K562 (cell line): ENCODE data around the gene C17orf113. TPM values are rescaled to one million over a fixed set of nuclear protein-coding genes. Genes with fewer than 3 reads are reported as not detected.

Experiments
- ATAC-seq: fragments of 200-7000 bp; cut with Tn5 transposase; 3 replicates; pipeline ENCODE4 v1.9.1; 2020; ENCODE audit warnings: moderate library complexity
- BruUV-seq: library from RNA; stranded (reverse); fragments of 400-500 nt; replicated peaks from 2 replicates; lab custom pipeline; 2021; lab: Mats Ljungman, UMichigan
- CTCF ChIA-PET: fragments of 300-600 bp; formaldehyde crosslinking; extraction: SDS; loops from one replicate; lab custom pipeline; 2021; ENCODE audit warnings: low intra/inter-chr PET ratio; lab: Yijun Ruan, JAX
- POLR2A ChIA-PET: fragments of 300-600, 350-650 bp; sonication (Branson Sonifier 250); formaldehyde crosslinking; extraction: SDS; loops from one replicate; lab custom pipeline; 2021; ENCODE audit warnings: antibody characterized with exemption, inconsistent platforms; lab: Yijun Ruan, JAX
- DNase-seq, 4 experiments: peaks; one replicate each; pipeline versions ENCODE4 v3.0.0 to v3.0.0-alpha.2; 2011 to 2018; ENCODE audit warnings: low spot score in 3 of 4, mixed read lengths in 3 of 4; ENCODE audit errors: extremely low read depth in 1 of 4
- FAIRE-seq: peaks from 2 replicates; lab custom pipeline; 2011; peaks lifted over from hg19 to GRCh38; lab: Jason Lieb, UNC
- H2AFZ ChIP-seq: 2 replicates; pipeline ENCODE4 v1.6.0; 2011; ENCODE audit warnings: low read depth, low read length, control low read depth, inconsistent platforms
- H3K27ac ChIP-seq: fragments of 200-600 bp; 3 replicates; pipeline ENCODE4 v1.8.0; 2011; ENCODE audit warnings: low read depth, mild to moderate bottlenecking, control low read depth, inconsistent platforms, low read length, moderate library complexity, mixed read lengths; ENCODE audit errors: extremely low read depth
- H3K27me3 ChIP-seq, 2 experiments: fragments of 300-600 bp in 1 of 2; 2 replicates in 1 of 2; 3 replicates in 1 of 2; pipeline versions ENCODE4 v1.6.0 to v1.8.0; 2011; ENCODE audit warnings: inconsistent platforms in 2 of 2, low read length in 2 of 2, mild to moderate bottlenecking in 1 of 2, mixed read lengths in 1 of 2, moderate library complexity in 1 of 2; ENCODE audit not compliant: control insufficient read depth in 2 of 2, insufficient read depth in 2 of 2
- H3K36me3 ChIP-seq: fragments of 300-600 bp; 3 replicates; pipeline ENCODE4 v1.8.0; 2011; ENCODE audit warnings: mild to moderate bottlenecking, low read length, inconsistent platforms; ENCODE audit not compliant: control insufficient read depth, insufficient read depth
- H3K4me1 ChIP-seq, 2 experiments: fragments of 200-600 bp in 1 of 2; replicated peaks in 1 of 2; 2 replicates in 1 of 2; 3 replicates in 1 of 2; pipeline versions ENCODE4 v1.5.1 to v1.8.0; 2011; ENCODE audit warnings: inconsistent platforms in 2 of 2, low read length in 2 of 2, mild to moderate bottlenecking in 1 of 2, mixed read lengths in 1 of 2, moderate library complexity in 1 of 2; ENCODE audit not compliant: control insufficient read depth in 2 of 2, insufficient read depth in 2 of 2
- H3K4me2 ChIP-seq: 2 replicates; pipeline ENCODE4 v1.6.1; 2011; ENCODE audit warnings: low read length, control low read depth, inconsistent platforms, mixed read lengths; ENCODE audit not compliant: insufficient read depth
- H3K4me3 ChIP-seq: fragments of 200-600 bp; sonication (generic), shearing (Covaris generic); 2 replicates; pipeline ENCODE4 v1.5.1; 2016; ENCODE audit warnings: control low read depth, inconsistent platforms
- H3K79me2 ChIP-seq: fragments of 200-600 bp; 3 replicates; pipeline ENCODE4 v1.8.0; 2011; ENCODE audit warnings: low read length, inconsistent platforms; ENCODE audit not compliant: control insufficient read depth, insufficient read depth
- H3K9ac ChIP-seq, 2 experiments: 2 replicates each; pipeline versions ENCODE4 v1.6.0 to v1.6.1; 2011; ENCODE audit warnings: low read depth in 2 of 2, low read length in 2 of 2, control low read depth in 1 of 2, inconsistent platforms in 1 of 2, mild to moderate bottlenecking in 1 of 2, mixed read lengths in 1 of 2; ENCODE audit not compliant: insufficient read depth in 1 of 2
- H3K9me1 ChIP-seq: one replicate; pipeline ENCODE4 v1.6.0; 2011; ENCODE audit warnings: inconsistent platforms, mild to moderate bottlenecking, low read length, moderate library complexity; ENCODE audit not compliant: control insufficient read depth, insufficient read depth
- H3K9me3 ChIP-seq: replicated peaks from 2 replicates; pipeline ENCODE4 v1.5.1; 2011; ENCODE audit warnings: low read depth, low read length, inconsistent platforms; ENCODE audit not compliant: control insufficient read depth, insufficient read depth
- H4K20me1 ChIP-seq: replicated peaks from 2 replicates; pipeline ENCODE4 v1.6.1; 2011; ENCODE audit warnings: low read length, inconsistent platforms, mixed read lengths; ENCODE audit not compliant: control insufficient read depth, insufficient read depth
- KAT7 ChIP-seq: sonication (generic); formaldehyde crosslinking; IDR thresholded peaks from 2 replicates; pipeline ENCODE4 v1.8.0; 2022; ENCODE audit warnings: missing genetic modification reagents, mild to moderate bottlenecking, borderline replicate concordance
- NRF1 ChIP-seq, 2 experiments: fragments of 450-650 bp; IDR thresholded peaks in 1 of 2; conservative IDR thresholded peaks in 1 of 2; 2 replicates each; pipeline ENCODE4 v1.6.1; 2014; ENCODE audit warnings: mild to moderate bottlenecking in 2 of 2
- WGBS: fragments of 100-300 bp; shearing (Covaris generic); methylation state at CpG from one replicate; pipeline ENCODE4 v1.1.6; 2016; ENCODE audit warnings: low coverage, mixed read lengths; ENCODE audit not compliant: insufficient coverage; ENCODE audit errors: missing lambda C conversion rate; 5-methylcytosine and 5-hydroxymethylcytosine counted together
- in situ Hi-C: fragments of 300-500 bp; cut with MboI; formaldehyde crosslinking; loops from 4 replicates; pipeline ENCODE4 v1.15.0; 2018; ENCODE audit warnings: inconsistent platforms, mixed read lengths
- intact Hi-C: fragments of 100-400 bp; cut with micrococcal nuclease; formaldehyde crosslinking; loops from 2 replicates; pipeline ENCODE4 v1.14.2; 2022
- polyA plus RNA-seq, 8 experiments: library from polyadenylated mRNA; depleted of rRNA in 4 of 8; stranded (reverse) in 5 of 8; unstranded in 3 of 8; fragments of >200 nt; fragmentation: Nextera tagmentation in 2 of 8; fragmentation: Illumina TruSeq in 1 of 8; extraction: Ambion mirVana in 2 of 8; extraction: Trizol in 1 of 8; gene quantifications; 2 replicates each; pipeline versions ENCODE4 v1.2.1 to v1.2.3, GENCODE V29; 2011 to 2014; ENCODE audit warnings: inconsistent platforms in 1 of 8, missing spikeins in 1 of 8
- total RNA-seq, 7 experiments: library from RNA; depleted of rRNA in 6 of 7; stranded (reverse); fragments of >200 nt in 6 of 7; fragmentation: Illumina TruSeq in 2 of 7; extraction: Trizol in 2 of 7; gene quantifications; 2 replicates each; pipeline versions ENCODE4 v1.2.1 to v1.2.3, GENCODE V29; 2011 to 2021; ENCODE audit warnings: low replicate concordance in 1 of 7
- TF ChIP-seq, protein P1 (sequence below), 3 experiments: fragments of 200-800 bp in 1 of 3; sonication (Bioruptor generic) in 1 of 3; sonication (generic) in 1 of 3; formaldehyde crosslinking in 1 of 3; IDR thresholded peaks; 2 replicates each; pipeline versions ENCODE4 v1.6.1 to v1.8.0; 2016 to 2022; ENCODE audit warnings: mild to moderate bottlenecking in 2 of 3, missing compliant biosample characterization in 2 of 3, missing genetic modification characterization in 2 of 3, missing genetic modification reagents in 1 of 3

C17orf113 gene
- total and polyA plus RNA-seq, 9 of the 15 experiments (the other 6 are each of a cell fraction or from before 2014, with no cell fraction given): 0.10 to 1.2 (median 0.31) TPM

DNA sequence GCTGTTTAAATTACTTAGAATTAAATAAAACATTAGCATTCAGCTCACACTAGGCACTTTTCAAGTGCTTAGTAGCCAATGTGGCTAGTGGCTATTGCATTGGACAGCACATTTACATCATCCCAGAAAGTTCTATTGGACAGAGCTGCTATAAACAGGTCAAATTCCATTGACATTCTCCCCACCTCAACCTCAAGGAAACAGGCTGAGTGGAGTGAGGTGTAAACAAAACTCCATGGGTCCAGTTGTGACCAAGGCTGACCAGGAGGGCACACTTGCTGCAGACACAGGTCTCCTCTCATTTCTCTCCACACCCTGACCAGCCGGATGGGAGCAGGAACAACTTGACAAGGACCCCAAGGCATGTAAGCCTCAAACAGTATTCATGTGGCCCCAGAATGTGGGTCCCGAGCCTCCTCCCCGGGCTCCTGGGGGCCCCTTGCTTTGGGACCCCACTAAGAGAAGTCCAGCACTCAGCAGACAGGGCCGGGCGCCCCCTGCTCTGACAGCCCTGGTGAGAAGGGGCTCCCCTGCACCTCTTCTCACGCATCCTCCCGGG lies 488 bp downstream of the C17orf113 start:
- DNase-seq (no peak), ATAC-seq (peak; percentile 57), FAIRE-seq (peak; percentile 58)
- ChIA-PET POLR2A (interaction anchor here (0.7 to 1.4 kb wide), 3 partner anchors 9 to 26 kb away, joined by 3 to 4 read pairs (median 4); no protein-coding TSS in a partner anchor), CTCF (no interaction called here)
- Histone ChIP-seq H4K20me1 (no peaks in the 10 kb centered on the region), H3K4me3 (peak overlapping the region; percentile 52), H3K9me1 (no peaks in the 10 kb centered on the region), H3K4me2 (peak overlapping the region; percentile 74), H3K9me3 (no peaks in the 10 kb centered on the region), H3K4me1 (peaks cover 3 to 14% of the 10 kb centered on the region in 2 experiments; a peak in 3 of 5 replicates), H3K9ac (peak overlapping the region; percentile 56 to 91; a peak in 3 of 4 replicates), H3K27me3 (peaks cover 10 to 40% of the 10 kb centered on the region in 2 experiments; a peak in 4 of 5 replicates), H3K27ac (no peak overlapping the region), H2AFZ (peak overlapping the region; percentile 94), H3K79me2 (no peaks in the 10 kb centered on the region), H3K36me3 (no peaks in the 10 kb centered on the region)
- BruUV-seq: no TSS peak
- intact Hi-C loops: no loop called here
- TF ChIP-seq KAT7 (CRISPR knock-in tag) (no peak), NRF1 (conservative IDR thresholded peaks at IDR 0.05 in 1 of 2, IDR thresholded peaks at IDR 0.05 in 1 of 2) (peak in 1 of 2 experiments; percentile 38; a peak in 1 of 4 replicates)
- TF ChIP-seq, protein P1, sequence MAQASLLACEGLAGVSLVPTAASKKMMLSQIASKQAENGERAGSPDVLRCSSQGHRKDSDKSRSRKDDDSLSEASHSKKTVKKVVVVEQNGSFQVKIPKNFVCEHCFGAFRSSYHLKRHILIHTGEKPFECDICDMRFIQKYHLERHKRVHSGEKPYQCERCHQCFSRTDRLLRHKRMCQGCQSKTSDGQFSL (CRISPR knock-in tag; IDR thresholded peaks at IDR 0.05): no peak
- TF ChIP-seq, protein P1 (tag; IDR thresholded peaks at IDR 0.05): 0 out of 4 replicates have a peak, but pooled peaks of 1 of the 2 experiments have one; percentile 25
- in situ Hi-C loops: no loop called here
- WGBS: 0% methylated on average over 7 of the region's 7 CpGs
